ENCODE data around the gene KCNH8. TPM values are rescaled to one million over a fixed set of nuclear protein-coding genes. Genes with fewer than 3 reads are reported as not detected.

KCNH8 gene
- total RNA-seq, 4 donors from 2014 or later, result 0.29 to 1.0 (median 0.42) TPM

DNA sequence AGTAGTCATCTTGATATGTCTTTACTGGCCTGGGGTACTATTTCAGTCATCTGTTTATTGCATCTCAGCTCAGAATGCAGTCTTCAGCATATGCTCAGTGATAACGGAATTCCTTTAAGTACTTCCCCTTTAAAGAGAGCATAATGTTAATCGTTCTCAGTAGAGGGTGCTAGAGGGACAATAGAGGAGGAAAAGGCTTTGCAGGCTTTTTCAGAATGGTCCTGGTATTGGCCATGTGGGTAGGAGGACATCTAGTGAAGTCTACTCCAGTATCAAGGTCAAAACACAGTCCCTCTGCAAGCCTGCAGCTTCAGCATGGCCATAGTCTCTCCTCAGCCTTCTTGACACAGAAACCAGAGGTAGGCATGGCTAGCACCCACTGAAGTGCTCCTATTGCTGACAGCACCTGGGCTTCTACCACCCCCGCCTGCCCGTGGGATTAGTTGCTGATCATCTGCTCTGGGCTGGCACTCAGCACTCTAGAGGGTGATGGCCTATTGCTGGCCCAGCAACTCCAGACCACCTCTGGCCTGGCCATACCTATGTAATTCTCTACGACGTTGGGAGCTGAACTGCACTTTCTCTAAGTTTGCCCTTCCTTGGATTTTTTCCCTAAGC, 65.4 kb downstream of the KCNH8 start:
- Histone ChIP-seq H3K4me1 (peaks cover 5 to 8% of the 10 kb centered on the region in 2 donors), H3K27ac (no peak overlapping the region), H3K4me3 (replicated peaks in 1 of 3) (no peak overlapping the region), H3K9me3 (no peaks in the 10 kb centered on the region), H3K27me3 (no peaks in the 10 kb centered on the region), H3K36me3 (no peaks in the 10 kb centered on the region)
- DNase-seq, result no peak
- no peak for TF ChIP-seq CTCF (IDR thresholded peaks at IDR 0.05)
- intact Hi-C loops (cut with DNase I), result no loop called here
- 68 to 77% methylated on average over 6 of the region's 6 CpGs for WGBS, 2 donors

DNA sequence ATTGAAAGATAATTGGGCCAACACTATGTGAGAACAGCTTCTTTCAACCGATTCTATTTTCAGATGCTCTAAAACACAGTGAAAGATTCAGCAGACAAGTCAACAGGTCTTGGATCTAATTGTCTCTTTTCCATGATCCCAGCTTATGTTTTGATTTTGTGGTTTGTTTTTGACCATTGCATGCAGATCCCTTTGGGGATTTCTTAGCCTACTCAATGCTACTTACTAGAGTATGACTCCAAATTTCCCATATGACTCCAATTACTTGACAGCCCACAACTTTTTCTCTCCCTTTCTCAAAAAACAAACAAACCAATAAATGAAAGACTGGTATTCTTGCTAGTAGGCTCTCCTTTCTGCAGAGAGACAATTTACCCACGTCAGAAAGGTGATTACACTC, 67.1 kb downstream of the KCNH8 start:
- no peaks in the 10 kb centered on the region for H3K36me3 ChIP-seq

GRCh38 chr3:19216669-19217337, 68.5 kb downstream of the KCNH8 start:
- peaks cover 5 to 8% of the 10 kb centered on the region in 2 donors for H3K4me1 ChIP-seq
- DNase-seq, result peak; percentile 59 to 76
- H3K27ac ChIP-seq, result no peak overlapping the region
- intact Hi-C loops (cut with DNase I), result no loop called here
- no peaks in the 10 kb centered on the region for H3K27me3 ChIP-seq
- H3K4me3 ChIP-seq (replicated peaks in 1 of 3), result no peak overlapping the region
- 47 to 54% methylated on average over 6 of the region's 6 CpGs for WGBS, 2 donors
- TF ChIP-seq CTCF (IDR thresholded peaks at IDR 0.05), result no peak
- no peak for TF ChIP-seq POLR2A (IDR thresholded peaks at IDR 0.05)
- H3K9me3 ChIP-seq, result no peaks in the 10 kb centered on the region
- H3K36me3 ChIP-seq, result no peaks in the 10 kb centered on the region

More for the DNA sequence above, 67.1 kb downstream of the KCNH8 start:
- Histone ChIP-seq H3K4me1 (peaks cover 5 to 8% of the 10 kb centered on the region in 2 donors), H3K27ac (no peak overlapping the region), H3K27me3 (no peaks in the 10 kb centered on the region), H3K9me3 (no peaks in the 10 kb centered on the region), H3K4me3 (replicated peaks in 1 of 3) (no peak overlapping the region)
- TF ChIP-seq POLR2A (IDR thresholded peaks at IDR 0.05), result no peak
- TF ChIP-seq CTCF (IDR thresholded peaks at IDR 0.05), result no peak
- no peak for DNase-seq
- intact Hi-C loops (cut with DNase I), result no loop called here
- 51 to 56% methylated on average over 2 of the region's 2 CpGs for whole genome bisulfite sequencing, 2 donors

- TF ChIP-seq CTCF (IDR thresholded peaks at IDR 0.05) (no peak), POLR2A (IDR thresholded peaks at IDR 0.05) (no peak)
- Histone ChIP-seq H3K27ac (no peak overlapping the region), H3K4me1 (peaks cover 5 to 8% of the 10 kb centered on the region in 2 donors), H3K4me3 (replicated peaks in 1 of 3) (no peak overlapping the region), H3K9me3 (no peaks in the 10 kb centered on the region), H3K36me3 (no peaks in the 10 kb centered on the region), H3K27me3 (no peaks in the 10 kb centered on the region)
- no peak for DNase-seq
- intact Hi-C loops (cut with DNase I), result no loop called here
- WGBS, 2 donors, result 79 to 81% methylated on average over 1 of the region's 1 CpG
Measured at GRCh38 chr3:19220311-19220710, 72.0 kb downstream of the KCNH8 start.

GRCh38 chr3:19221081-19221480, 72.8 kb downstream of the KCNH8 start:
- 51 to 76% methylated on average over 2 of the region's 2 CpGs for WGBS, 2 donors
- TF ChIP-seq POLR2A (IDR thresholded peaks at IDR 0.05) (no peak), CTCF (IDR thresholded peaks at IDR 0.05) (no peak)
- no peaks in the 10 kb centered on the region for H3K36me3 ChIP-seq
- intact Hi-C loops (cut with DNase I), result no loop called here
- no peaks in the 10 kb centered on the region for H3K9me3 ChIP-seq
- no peaks in the 10 kb centered on the region for H3K27me3 ChIP-seq
- no peak overlapping the region for H3K4me3 ChIP-seq (replicated peaks in 1 of 3)
- peaks cover under 1 to 3% of the 10 kb centered on the region in 2 donors for H3K4me1 ChIP-seq
- H3K27ac ChIP-seq, result no peak overlapping the region
- no peak for DNase-seq
